Measurements from ENCODE around the gene HDAC2. TPM values are rescaled to one million over a fixed set of nuclear protein-coding genes. Genes with fewer than 3 reads are reported as not detected.

The HDAC2 gene
- total RNA-seq, 1 experiment from 2014 or later: 118 TPM

DNA sequence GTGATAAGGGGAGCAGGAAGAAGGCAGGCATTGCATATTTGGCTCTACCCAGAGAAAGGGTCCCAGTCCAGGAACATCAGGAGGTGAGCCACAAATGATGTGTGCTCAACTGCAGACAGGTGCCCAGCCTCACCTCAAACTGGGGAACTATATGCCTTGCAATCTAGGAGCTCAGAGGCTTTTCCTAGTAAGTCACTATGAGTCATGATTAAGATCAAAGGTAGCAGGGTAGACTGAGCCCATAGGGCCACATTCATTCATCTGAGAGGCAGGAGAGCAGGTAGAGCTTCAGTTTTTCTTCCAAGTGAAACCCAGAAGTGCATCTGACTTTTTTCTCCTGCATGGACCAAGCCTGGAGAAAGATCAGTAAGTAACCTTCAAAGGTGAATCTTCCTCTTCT lies 82.5 kb downstream of the HDAC2 start:
- H3K27ac Mint-ChIP-seq (ENCODE audit: low read depth, unreplicated experiment): no peak overlapping the region
- no peak for DNase-seq (ENCODE audit: unreplicated experiment)
- peaks cover 7% of the 10 kb centered on the region for H3K9me3 Mint-ChIP-seq (ENCODE audit: unreplicated experiment)
- no peak overlapping the region for H3K4me3 Mint-ChIP-seq (ENCODE audit: unreplicated experiment)
- intact Hi-C loops (cut with micrococcal nuclease): no loop called here
- no peaks in the 10 kb centered on the region for H3K27me3 Mint-ChIP-seq (ENCODE audit: insufficient read depth, unreplicated experiment)
- no peak for TF ChIP-seq CTCF (IDR thresholded peaks at IDR 0.05; ENCODE audit: unreplicated experiment)
- ChIA-PET CTCF (interaction anchor here (0.5 to 1.2 kb wide), 4 partner anchors 8 to 48 kb away, joined by 3 to 4 read pairs (median 4); no protein-coding TSS in a partner anchor), POLR2A (no interaction called here)
- H3K36me3 Mint-ChIP-seq (ENCODE audit: insufficient read depth, unreplicated experiment): no peaks in the 10 kb centered on the region
- BruUV-seq (replicated peaks): no TSS peak
- no peaks in the 10 kb centered on the region for H3K4me1 Mint-ChIP-seq (ENCODE audit: insufficient read depth, unreplicated experiment)

- no peak overlapping the region for H3K27ac Mint-ChIP-seq (ENCODE audit: low read depth, unreplicated experiment)
- ChIA-PET CTCF (interaction anchor here (0.7 to 2.9 kb wide), 3 partner anchors 21 to 188 kb away, joined by 3 to 17 read pairs (median 4); no protein-coding TSS in a partner anchor), POLR2A (interaction anchor here (1.0 kb wide), 1 partner anchor 10 kb away, joined by 3 read pairs; no protein-coding TSS in a partner anchor)
- H3K27me3 Mint-ChIP-seq (ENCODE audit: insufficient read depth, unreplicated experiment): no peaks in the 10 kb centered on the region
- intact Hi-C loops (cut with micrococcal nuclease): no loop called here
- H3K36me3 Mint-ChIP-seq (ENCODE audit: insufficient read depth, unreplicated experiment): no peaks in the 10 kb centered on the region
- no peak for TF ChIP-seq CTCF (IDR thresholded peaks at IDR 0.05; ENCODE audit: unreplicated experiment)
- H3K9me3 Mint-ChIP-seq (ENCODE audit: unreplicated experiment): no peaks in the 10 kb centered on the region
- BruUV-seq (replicated peaks): no TSS peak
- no peak overlapping the region for H3K4me3 Mint-ChIP-seq (ENCODE audit: unreplicated experiment)
- no peak for DNase-seq (ENCODE audit: unreplicated experiment)
- peaks cover 7% of the 10 kb centered on the region for H3K4me1 Mint-ChIP-seq (ENCODE audit: insufficient read depth, unreplicated experiment)
These were observed 84.4 kb downstream of the HDAC2 start for GRCh38 chr6:113886512-113886911.

GRCh38 chr6:113884011-113884410 lies 86.9 kb downstream of the HDAC2 start:
- CTCF ChIA-PET: interaction anchor here (2.9 kb wide), 1 partner anchor 24 kb away, joined by 17 read pairs; no protein-coding TSS in a partner anchor
- H3K27me3 Mint-ChIP-seq (ENCODE audit: insufficient read depth, unreplicated experiment): no peaks in the 10 kb centered on the region
- intact Hi-C loops (cut with micrococcal nuclease): no loop called here
- peaks cover 7% of the 10 kb centered on the region for H3K4me1 Mint-ChIP-seq (ENCODE audit: insufficient read depth, unreplicated experiment)
- DNase-seq (ENCODE audit: unreplicated experiment): no peak
- H3K9me3 Mint-ChIP-seq (ENCODE audit: unreplicated experiment): no peaks in the 10 kb centered on the region
- no peak overlapping the region for H3K4me3 Mint-ChIP-seq (ENCODE audit: unreplicated experiment)
- H3K27ac Mint-ChIP-seq (ENCODE audit: low read depth, unreplicated experiment): no peak overlapping the region
- POLR2A ChIA-PET: interaction anchor here (0.8 kb wide), 1 partner anchor 536 kb away, joined by 3 read pairs; no protein-coding TSS in a partner anchor
- no TSS peak for BruUV-seq (replicated peaks)
- no peaks in the 10 kb centered on the region for H3K36me3 Mint-ChIP-seq (ENCODE audit: insufficient read depth, unreplicated experiment)
- no peak for TF ChIP-seq CTCF (IDR thresholded peaks at IDR 0.05; ENCODE audit: unreplicated experiment)

Other genes with a start within 250 kb of the HDAC2 start
- 39.3 and 59.9 TPM in 2 replicates for gene MARCKS, start 113.8 kb downstream of the HDAC2 start, total RNA-seq (2022)

Data from MCF 10A (cell line).